Adrenal gland (tissue), 12 donors: ENCODE data around the gene ZNF827. TPM values are rescaled to one million over a fixed set of nuclear protein-coding genes. Genes with fewer than 3 reads are reported as not detected.

Experiments used
- DNase-seq, 7 donors: peaks; one replicate each; pipeline ENCODE4 v3.0.0-alpha.2; 2019 to 2020
- H3K27ac ChIP-seq, 5 donors: fragments of 200-600 bp; sonication (generic) in 4 of 5; 1 replicate in 3 of 5; 2 replicates in 2 of 5; pipeline versions ENCODE4 v1.5.1 to v1.8.0; 2016 to 2020; ENCODE audit warnings: mild to moderate bottlenecking in 1 of 5
- H3K27me3 ChIP-seq: fragments of 200-600 bp; 2 replicates; pipeline ENCODE4 v1.8.0; 2021
- H3K36me3 ChIP-seq, 2 donors: fragments of 200-600 bp; replicated peaks in 1 of 2; 1 replicate in 1 of 2; 2 replicates in 1 of 2; pipeline versions ENCODE4 v1.5.1 to v1.8.0; 2018 to 2022
- H3K4me1 ChIP-seq, 2 donors: fragments of 200-600 bp; replicated peaks in 1 of 2; 1 replicate in 1 of 2; 2 replicates in 1 of 2; pipeline versions ENCODE4 v1.5.1 to v1.8.0; 2018 to 2021
- H3K4me3 ChIP-seq, 4 donors: fragments of 200-600 bp; sonication (generic) in 3 of 4; one replicate each; pipeline ENCODE4 v1.5.1; 2016 to 2018
- H3K9me3 ChIP-seq, 3 donors: fragments of 200-600 bp; sonication (generic) in 1 of 3; replicated peaks in 1 of 3; 1 replicate in 2 of 3; 2 replicates in 1 of 3; pipeline versions ENCODE4 v1.5.1 to v1.8.0; 2016 to 2021
- CTCF ChIP-seq, 6 experiments: fragments of 450-650 bp in 4 of 6; fragments of 200-600 bp in 2 of 6; sonication (generic) in 1 of 6; IDR thresholded peaks; 1 replicate in 5 of 6; 2 replicates in 1 of 6; pipeline versions ENCODE4 v1.5.1 to v1.8.0; 2016 to 2021; ENCODE audit warnings: antibody characterized with exemption in 6 of 6, mild to moderate bottlenecking in 2 of 6, moderate library complexity in 1 of 6
- POLR2A ChIP-seq, 2 donors: fragments of 450-650 bp; IDR thresholded peaks; one replicate each; pipeline ENCODE4 v1.6.1; 2017; ENCODE audit warnings: antibody characterized with exemption in 2 of 2, mild to moderate bottlenecking in 2 of 2, moderate library complexity in 1 of 2
- WGBS, 4 donors: extraction: QIAGEN DNeasy Blood & Tissue Kit in 2 of 4; methylation state at CpG; one replicate each; pipeline versions ENCODE4 v1.1.5 to v1.1.7; 2013 to 2017; 5-methylcytosine and 5-hydroxymethylcytosine counted together
- intact Hi-C, 2 donors: fragments of 100-400 bp; cut with DNase I; formaldehyde crosslinking; loops; one replicate each; pipeline versions ENCODE4 v1.14.1 to v1.15.0; 2022 to 2023
- polyA plus RNA-seq, 3 donors: library from polyadenylated mRNA; stranded (reverse); fragments of 200-250 nt in 2 of 3; fragments of 350-450 nt in 1 of 3; fragmentation: Illumina TruSeq in 1 of 3; extraction: RNeasy Lipid Tissue Mini Kit (QIAGEN cat#74804) in 1 of 3; gene quantifications; one replicate each; pipeline ENCODE4 v1.2.3, GENCODE V29; 2013 to 2014
- total RNA-seq, 9 donors: library from RNA; depleted of rRNA in 4 of 9; stranded (reverse); fragments of >200 nt in 4 of 9; fragments of 120-200 nt in 1 of 9; fragmentation: NEBNext Ultra II Directional in 1 of 9; extraction: Animal tissue kit (Norgen Biotek cat#: 25700) in 1 of 9; gene quantifications; one replicate each; pipeline versions ENCODE4 v1.1.0 to v1.2.4, GENCODE V29; 2013 to 2023
- donor health status: healthy with polysubstance abuse.
- donor health status: Bipolar disorder and iron deficiency.
- donor health status: DM: yes; HTN: yes; CAD: no.
- donor health status: DM: no; HTN: no; CAD: no.
- donor health status: DM: no; HTN: no; CAD: no.
- donor health status: DM: yes; HTN: yes; CAD: no.

Gene ZNF827
- total and polyA plus RNA-seq, 12 donors, result 8.0 to 37.1 (median 22.7) TPM

- Histone ChIP-seq H3K27ac (no peak overlapping the region), H3K9me3 (no peaks in the 10 kb centered on the region), H3K4me1 (no peaks in the 10 kb centered on the region), H3K4me3 (no peak overlapping the region), H3K27me3 (no peaks in the 10 kb centered on the region), H3K36me3 (peaks cover 0 to 20% of the 10 kb centered on the region in 2 donors)
- 91 to 99% (median 96%) methylated on average over 6 of the region's 6 CpGs for WGBS, 4 donors
- TF ChIP-seq CTCF (IDR thresholded peaks at IDR 0.05), result no peak
- TF ChIP-seq POLR2A (IDR thresholded peaks at IDR 0.05), result no peak
- intact Hi-C loops, result no loop called here
- DNase-seq, result no peak
These were observed 164.2 kb downstream of the ZNF827 start for GRCh38 chr4:145774473-145774872.

GRCh38 chr4:145773581-145774234 is 164.9 kb downstream of the ZNF827 start:
- no peak overlapping the region for H3K27ac ChIP-seq
- TF ChIP-seq POLR2A (IDR thresholded peaks at IDR 0.05), result no peak
- TF ChIP-seq CTCF (IDR thresholded peaks at IDR 0.05), result no peak
- no peaks in the 10 kb centered on the region for H3K27me3 ChIP-seq
- intact Hi-C loops, result no loop called here
- no peaks in the 10 kb centered on the region for H3K4me1 ChIP-seq
- 91 to 97% (median 94%) methylated on average over 6 of the region's 6 CpGs for WGBS, 4 donors
- no peak for DNase-seq
- H3K9me3 ChIP-seq, result no peaks in the 10 kb centered on the region
- H3K4me3 ChIP-seq, result no peak overlapping the region
- H3K36me3 ChIP-seq, result peaks cover 0 to 20% of the 10 kb centered on the region in 2 donors

GRCh38 chr4:145772347-145772746 is 166.3 kb downstream of the ZNF827 start:
- Histone ChIP-seq H3K27ac (no peak overlapping the region), H3K27me3 (no peaks in the 10 kb centered on the region), H3K36me3 (peaks cover 0 to 20% of the 10 kb centered on the region in 2 donors), H3K9me3 (no peaks in the 10 kb centered on the region), H3K4me1 (no peaks in the 10 kb centered on the region), H3K4me3 (no peak overlapping the region)
- intact Hi-C loops, result no loop called here
- no peak for TF ChIP-seq CTCF (IDR thresholded peaks at IDR 0.05)
- TF ChIP-seq POLR2A (IDR thresholded peaks at IDR 0.05), result no peak
- 93 to 95% (median 94%) methylated on average over 2 of the region's 2 CpGs for WGBS, 4 donors
- DNase-seq, result no peak

- H3K4me1 ChIP-seq, result no peaks in the 10 kb centered on the region
- H3K27me3 ChIP-seq, result no peaks in the 10 kb centered on the region
- no peak for DNase-seq
- TF ChIP-seq POLR2A (IDR thresholded peaks at IDR 0.05), result no peak
- no peak for TF ChIP-seq CTCF (IDR thresholded peaks at IDR 0.05)
- no peaks in the 10 kb centered on the region for H3K9me3 ChIP-seq
- WGBS, 4 donors, result 86 to 98% (median 87%) methylated on average over 4 of the region's 4 CpGs
- H3K36me3 ChIP-seq, result peaks cover 0 to 21% of the 10 kb centered on the region in 2 donors
- intact Hi-C loops, result no loop called here
- no peak overlapping the region for H3K4me3 ChIP-seq
- H3K27ac ChIP-seq, result no peak overlapping the region
These were observed 168.5 kb downstream of the ZNF827 start for GRCh38 chr4:145770124-145770523.
